Vagina (tissue), 2 donors: ENCODE data around the gene TMEM203.

Source experiments
- CTCF ChIP-seq, 3 experiments: fragments of 450-650 bp in 2 of 3; fragments of 200-600 bp in 1 of 3; sonication (generic) in 1 of 3; IDR thresholded peaks; one replicate each; pipeline ENCODE4 v1.5.1; 2017 to 2019; ENCODE audit warnings: antibody characterized with exemption in 3 of 3, mild to moderate bottlenecking in 2 of 3, moderate library complexity in 2 of 3
- POLR2A ChIP-seq, 2 donors: fragments of 450-650 bp; IDR thresholded peaks; one replicate each; pipeline ENCODE4 v1.6.1; 2017; ENCODE audit warnings: antibody characterized with exemption in 2 of 2, mild to moderate bottlenecking in 2 of 2, moderate library complexity in 2 of 2
- POLR2AphosphoS5 ChIP-seq, 2 donors: sonication (generic); formaldehyde crosslinking; IDR thresholded peaks; one replicate each; pipeline ENCODE4 v1.9.0; 2017; ENCODE audit warnings: antibody characterized with exemption in 2 of 2, mild to moderate bottlenecking in 2 of 2, low read depth in 1 of 2; ENCODE audit not compliant: insufficient read depth in 1 of 2

DNA sequence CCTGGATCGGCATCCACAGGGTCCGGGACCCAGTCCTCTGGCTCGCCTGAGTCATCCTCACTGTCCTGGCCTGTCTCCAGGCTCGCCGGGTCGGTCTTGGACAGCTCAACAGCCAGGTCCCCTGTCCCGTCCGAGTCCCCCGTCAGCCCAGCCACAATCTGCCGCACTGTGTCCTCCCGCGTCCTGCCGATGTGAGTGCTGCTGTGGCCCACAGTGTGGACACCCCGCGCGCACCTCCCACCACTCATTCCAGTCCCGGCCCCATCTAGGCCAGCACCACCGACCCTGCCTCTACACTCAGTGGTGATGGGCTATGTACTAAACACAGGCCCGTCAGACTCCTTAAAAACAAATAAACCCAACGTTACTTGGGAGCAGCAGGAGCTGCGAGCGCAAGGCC lies 23.8 kb downstream of the TMEM203 start:
- no peak for TF ChIP-seq CTCF (IDR thresholded peaks at IDR 0.05)
- no peak for TF ChIP-seq POLR2A (IDR thresholded peaks at IDR 0.05)
- no peak for TF ChIP-seq POLR2AphosphoS5 (IDR thresholded peaks at IDR 0.05; ENCODE audit: insufficient read depth in 1 of 2, low read depth in 1 of 2)
